NCI-H226 (cell line): ENCODE results near the gene ETS1.

ENCODE experiments used
- DNase-seq: peaks from one replicate; pipeline ENCODE4 v3.0.0-alpha.2; 2015

The ETS1 gene

DNA sequence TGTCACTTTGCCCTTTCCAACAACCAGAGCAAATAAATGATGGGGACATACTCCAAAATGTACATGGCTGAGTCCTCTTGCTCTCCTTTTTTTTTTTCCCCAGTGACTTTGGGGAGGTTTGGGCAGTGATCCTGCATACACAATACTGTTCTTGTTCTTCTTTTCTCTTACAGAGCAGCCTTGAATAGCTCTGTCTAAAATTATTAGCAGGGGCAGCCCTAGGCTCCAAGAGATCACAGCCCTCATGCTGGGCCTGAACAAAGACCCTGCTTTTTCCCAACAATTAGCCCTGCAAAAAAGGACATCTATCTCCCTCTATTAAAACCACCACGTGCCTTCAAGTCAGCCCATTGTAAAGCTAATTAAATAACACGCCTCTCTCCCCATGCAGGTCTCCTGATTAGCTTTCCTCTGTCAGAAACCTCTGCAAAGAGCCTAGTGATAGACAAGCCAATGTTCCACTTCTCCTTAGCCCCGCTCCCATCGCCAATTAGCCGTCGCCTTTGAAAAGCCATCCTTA, 54.7 kb downstream of the ETS1 start:
- DNase-seq = no peak

GRCh38 chr11:128532016-128532571, 55.3 kb downstream of the ETS1 start:
- DNase-seq = no peak

DNA sequence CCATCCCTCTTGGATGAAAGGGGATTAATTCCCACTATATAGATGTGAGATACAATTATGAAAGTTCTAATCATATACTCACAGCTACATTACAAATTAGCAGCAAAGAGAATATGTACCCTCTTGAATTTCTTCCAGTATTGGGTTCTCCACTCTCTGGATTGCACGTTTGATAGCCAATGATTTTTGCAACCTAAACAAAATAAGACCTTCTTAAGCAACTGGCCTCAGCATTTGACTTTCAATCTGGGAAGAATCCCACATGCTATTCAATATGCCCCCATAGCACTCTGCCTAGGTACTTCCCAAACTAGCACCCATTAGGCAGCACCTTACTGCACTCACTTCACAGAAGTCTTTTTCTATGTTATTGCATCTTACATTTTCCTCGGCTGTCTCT, 55.8 kb downstream of the ETS1 start:
- no peak for DNase-seq

DNA sequence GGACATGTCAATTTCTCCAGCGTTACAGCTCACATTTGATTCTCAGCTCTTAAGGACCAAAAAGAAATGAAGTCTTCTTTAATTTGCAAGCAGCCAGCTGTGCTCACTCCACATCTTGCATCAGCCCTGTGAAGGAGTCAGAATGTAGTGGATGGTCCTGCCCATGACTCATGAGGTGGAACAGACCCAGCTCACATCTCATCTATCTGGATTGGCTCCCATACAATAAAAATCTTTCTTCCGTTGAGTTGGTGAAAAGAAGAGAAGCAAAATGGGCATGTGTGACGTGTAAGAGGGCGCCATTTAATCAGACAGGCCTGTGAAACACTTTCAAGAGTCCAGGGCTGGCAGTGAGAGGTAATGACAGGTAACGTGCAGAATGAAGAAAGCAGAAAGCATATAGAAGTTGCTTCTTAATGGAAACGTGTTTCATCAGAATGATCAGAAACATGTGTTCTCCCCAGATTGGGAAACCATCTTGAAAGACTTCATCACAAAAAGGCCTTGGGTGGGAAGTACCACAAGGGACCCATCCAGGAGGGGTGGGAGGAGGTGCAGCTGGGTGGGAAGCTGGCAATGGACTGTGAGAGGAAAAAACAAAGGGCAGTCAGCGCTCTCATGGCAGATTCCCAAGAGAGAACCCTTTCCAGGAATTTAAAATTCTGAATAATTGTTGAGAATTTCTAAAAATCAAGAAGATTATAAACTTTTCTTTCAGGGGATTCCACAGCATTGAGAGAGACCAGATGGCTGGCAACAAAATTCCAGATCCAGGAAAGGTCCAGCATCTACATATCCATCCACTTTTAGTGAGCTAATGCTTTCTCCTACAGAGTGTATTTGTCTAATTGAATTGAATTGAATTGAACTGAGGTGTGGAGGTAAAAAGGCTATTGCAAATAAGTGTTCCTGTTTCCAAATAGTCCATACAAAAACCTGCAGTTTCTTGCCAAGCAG, 57.0 kb downstream of the ETS1 start:
- peak; percentile 81 for DNase-seq

DNA sequence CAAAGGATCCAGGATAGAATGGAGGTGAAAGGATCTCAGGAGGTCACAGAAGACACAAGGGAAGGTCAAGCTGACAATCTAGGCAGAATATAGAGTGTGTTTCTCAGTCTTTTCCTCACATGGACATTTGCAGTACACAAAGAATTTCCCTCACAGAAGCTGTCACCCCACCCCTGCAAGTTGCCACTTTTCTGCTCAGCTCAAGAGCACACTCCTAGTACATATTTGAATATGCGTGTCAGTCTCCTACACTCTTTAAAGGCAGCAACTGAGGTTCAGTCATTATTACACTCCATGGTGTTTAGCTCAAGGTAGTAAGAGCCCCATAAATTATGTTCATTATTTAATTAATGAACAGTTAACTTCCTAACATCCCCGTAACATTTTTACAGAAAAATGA, 59.1 kb downstream of the ETS1 start:
- no peak for DNase-seq

DNA sequence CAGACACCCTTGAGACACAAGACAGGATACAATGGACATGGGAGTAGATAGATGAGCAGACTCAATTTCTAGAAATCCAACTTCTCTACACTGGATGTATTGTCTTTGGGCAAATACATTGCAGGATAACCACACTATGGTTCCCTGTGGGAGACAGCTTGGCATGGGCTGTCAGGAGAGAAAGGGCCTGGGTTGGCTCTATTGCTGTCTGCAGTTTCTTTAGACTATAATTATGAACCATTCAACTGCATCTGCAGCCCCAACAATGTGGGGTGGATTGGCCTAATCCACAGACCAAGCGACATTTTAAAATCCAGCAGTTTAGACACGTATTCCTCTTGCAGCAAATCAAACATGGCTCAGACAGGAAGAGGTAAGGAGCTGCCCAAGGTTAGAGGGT, 60.3 kb downstream of the ETS1 start:
- DNase-seq = no peak

GRCh38 chr11:128525411-128526243, 61.7 kb downstream of the ETS1 start:
- no peak for DNase-seq

- DNase-seq = no peak
These were observed 63.2 kb downstream of the ETS1 start for GRCh38 chr11:128524172-128524571.

DNA sequence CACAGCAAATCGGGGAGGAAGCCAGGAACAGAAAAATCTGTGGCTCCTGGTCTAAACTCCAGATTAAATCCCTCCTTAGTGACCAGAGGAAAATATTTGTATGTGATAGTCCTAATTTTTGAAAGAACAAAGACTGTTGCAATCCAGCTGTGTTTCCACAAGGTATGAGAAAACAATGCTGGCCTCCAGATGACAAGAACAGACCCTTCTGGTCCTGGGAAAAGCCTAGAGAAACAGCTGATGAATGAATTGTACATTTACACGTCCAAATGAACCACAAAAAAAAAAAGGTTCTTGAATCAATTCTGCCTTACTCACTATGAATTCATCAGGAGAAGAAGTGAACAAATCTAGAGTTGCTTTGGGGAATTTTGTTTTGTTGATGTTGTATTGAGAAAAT, 63.7 kb downstream of the ETS1 start:
- DNase-seq = no peak

DNA sequence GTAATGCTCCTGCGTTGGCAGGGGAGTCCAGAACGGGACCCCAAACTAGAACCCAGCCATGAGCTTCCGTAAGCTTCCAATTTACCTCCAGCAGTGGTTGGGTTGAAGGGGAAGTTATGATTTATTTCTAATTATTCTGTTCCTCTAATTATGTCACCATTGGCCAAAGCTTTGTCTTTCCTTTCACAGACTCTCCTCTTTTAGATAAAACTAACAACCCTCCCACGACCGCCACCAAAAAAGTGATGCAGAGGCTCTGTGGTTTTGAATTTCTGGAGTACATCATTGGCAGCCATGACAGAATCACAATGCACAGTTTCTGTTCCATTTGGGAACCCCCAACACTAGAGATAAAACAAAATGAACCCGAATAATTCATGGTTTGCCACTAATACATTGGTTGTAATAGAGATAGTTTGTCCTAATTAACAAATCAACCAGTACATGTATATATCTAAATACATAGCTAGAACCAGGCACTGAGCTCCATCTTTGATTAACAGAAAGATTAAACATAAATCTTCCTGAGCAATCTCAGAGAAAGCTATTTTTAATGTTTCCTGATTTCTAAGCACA, 64.3 kb downstream of the ETS1 start:
- DNase-seq = no peak

DNA sequence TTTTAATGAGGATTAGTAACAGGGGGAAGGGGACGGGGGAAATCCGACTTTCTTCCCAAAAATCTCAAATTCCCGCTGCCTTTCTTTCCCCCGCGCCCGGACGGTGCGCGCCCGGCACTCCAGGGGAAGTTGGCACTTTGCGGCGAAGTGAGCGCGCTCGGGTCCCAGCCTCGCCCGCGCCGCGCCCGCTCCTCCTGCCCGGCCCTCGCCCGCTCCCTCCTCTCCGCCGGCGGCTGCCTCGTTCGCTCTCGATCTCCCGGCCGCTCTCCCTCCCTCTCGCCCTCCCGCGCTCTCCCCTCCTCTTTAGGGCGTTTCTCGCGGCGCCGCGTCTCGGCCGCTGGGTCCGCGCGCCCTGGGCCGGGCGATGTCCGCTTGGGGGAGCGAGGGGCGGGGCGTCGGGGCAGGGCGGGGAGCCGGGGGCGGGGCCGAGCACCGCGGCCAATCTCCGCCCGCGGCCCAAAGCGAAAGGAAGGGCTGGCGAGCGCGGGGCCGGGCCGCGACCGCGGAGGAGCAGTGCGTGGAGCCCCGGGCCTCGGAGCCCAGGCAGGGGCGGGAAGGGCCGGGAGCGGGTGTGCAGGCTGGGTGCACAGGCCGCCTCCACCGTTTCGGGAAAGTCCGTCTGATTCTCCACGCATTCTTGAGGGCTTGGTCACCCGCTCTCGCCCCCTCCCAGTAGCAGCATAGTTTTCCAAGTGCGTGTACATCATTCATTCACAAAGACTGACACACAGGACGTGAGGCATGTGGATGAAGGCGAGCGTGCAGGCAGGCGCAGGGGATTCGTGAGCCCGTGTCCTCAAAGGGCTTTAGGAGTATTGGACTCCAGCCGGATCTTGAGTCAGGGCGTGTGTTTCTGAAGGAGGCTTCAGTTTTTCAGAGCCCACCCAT, 65.1 kb downstream of the ETS1 start:
- peak; percentile 99 for DNase-seq

DNA sequence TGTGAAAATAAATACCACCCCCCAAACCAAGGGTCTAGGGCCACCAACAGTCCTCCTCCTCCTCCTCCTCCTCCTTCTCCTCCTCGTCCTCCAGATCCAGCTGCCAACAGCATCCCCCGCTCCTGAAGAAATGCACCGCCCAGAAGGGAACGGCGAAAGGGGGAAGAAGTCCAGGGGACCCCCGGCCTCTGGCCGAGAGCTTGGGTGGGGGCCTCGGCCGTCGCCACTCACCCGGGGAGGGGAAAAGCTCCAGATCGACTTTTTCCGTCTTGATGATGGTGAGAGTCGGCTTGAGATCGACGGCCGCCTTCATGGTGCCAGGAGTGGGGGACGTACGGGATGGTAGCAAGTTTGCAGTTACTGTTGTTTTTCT, 65.7 kb downstream of the ETS1 start:
- DNase-seq = no peak

DNA sequence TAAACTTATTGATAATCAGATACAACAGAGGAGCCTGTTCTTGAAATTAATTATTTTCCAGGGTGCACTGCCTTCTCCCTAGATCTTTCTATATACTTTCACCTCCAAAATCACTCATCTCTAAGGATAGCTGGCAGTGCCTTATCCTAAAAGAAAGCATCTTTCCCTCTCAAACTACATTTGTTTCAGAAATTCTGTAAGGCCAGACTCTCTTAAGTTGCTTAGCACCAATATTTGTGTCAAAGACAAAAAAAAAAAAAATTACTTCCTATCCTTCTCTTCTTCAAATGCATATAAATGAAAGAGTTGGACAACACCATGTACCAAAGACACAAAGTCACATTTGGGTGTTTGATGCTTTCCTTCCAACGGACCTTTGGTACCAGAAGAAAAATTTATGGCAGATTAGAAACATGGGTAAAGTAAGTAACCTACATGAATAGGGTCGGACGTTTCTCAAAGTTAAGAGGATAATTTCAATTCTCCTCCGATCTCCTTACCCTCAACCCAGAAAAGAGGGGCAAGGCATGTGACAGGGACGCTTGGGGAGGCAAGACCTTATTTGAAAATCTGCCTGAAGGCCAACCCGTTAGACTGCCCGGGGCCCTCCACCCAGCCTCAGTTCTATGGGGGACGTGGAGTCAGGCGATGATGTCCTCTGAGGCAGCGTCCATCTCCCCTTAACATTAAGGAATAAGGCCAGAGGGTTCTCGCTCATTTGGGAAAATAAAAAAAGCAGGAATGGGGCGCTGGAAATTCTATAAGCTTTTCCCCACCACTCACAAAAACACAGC, 66.3 kb downstream of the ETS1 start:
- DNase-seq = no peak

GRCh38 chr11:128520206-128520887, 67.0 kb downstream of the ETS1 start:
- no peak for DNase-seq

- no peak for DNase-seq
These were observed 68.0 kb downstream of the ETS1 start for GRCh38 chr11:128519338-128519737.

DNA sequence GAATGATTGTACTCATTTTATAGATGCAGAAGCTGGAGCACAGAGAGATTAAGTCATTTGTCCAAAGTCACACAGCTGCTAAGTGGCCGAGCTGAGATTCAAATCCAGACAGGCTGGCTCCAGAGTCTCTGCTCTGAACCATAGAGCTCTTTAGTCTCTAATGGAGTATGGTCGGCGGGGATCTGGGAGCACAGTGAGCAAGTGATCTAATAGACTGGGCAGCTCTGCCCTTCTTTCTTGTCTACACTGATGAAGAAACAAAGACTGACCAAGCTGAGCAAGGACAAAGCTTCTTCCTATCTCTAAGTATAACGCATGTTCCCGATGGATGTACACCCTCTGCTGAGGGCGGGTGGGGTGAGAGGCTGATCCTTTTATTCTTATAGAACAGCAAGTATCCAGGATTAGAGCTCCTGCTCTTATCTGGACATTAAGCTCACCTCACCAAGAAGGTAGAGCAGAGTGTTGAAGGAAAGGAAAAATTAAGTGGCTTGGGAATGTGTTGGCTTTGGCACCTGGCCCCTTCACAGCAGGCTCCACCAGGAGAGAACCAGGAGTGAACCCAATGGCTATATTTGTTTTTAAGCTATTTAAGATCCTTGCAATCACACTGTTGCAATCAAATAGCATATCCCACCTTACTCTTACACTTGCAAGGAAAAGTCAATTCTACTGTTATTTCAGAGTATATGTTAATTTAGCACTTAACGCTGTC, 68.7 kb downstream of the ETS1 start:
- DNase-seq = no peak

- peak; percentile 55 for DNase-seq
These were observed 69.7 kb downstream of the ETS1 start for GRCh38 chr11:128517451-128518230.

DNA sequence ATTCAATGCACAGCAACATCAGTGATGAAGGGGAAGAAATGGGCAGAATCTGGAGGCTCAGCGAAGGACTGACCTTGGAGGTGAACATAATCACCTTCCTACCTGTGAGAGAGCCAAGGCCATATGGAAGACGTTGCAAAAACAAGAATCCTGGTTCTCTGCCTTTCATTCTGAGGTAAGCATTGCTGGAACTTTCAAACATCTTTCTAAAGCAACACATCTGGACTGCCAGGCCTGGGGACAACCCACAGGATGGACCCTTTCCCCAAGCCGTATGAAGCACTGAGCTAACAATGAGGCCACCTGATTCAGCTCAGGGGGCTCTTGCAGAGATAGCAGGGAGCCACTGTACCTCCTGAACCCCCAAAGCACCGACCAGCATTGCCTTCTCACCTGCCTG, 70.5 kb downstream of the ETS1 start:
- no peak for DNase-seq
